DND-41 (cell line): ENCODE results near the gene ACVR1C.
"Not testable (repeated sequence)": the region's sequence is repeated elsewhere in the genome, so short reads cannot be mapped to it uniquely, and the experiment has no call there.

ENCODE experiments used
- ATAC-seq: fragments of 200-7000 bp; cut with Tn5 transposase; 3 replicates; pipeline ENCODE4 v1.9.1; 2021; ENCODE audit warnings: low read depth; ENCODE audit not compliant: insufficient read depth
- DNase-seq: peaks from one replicate; pipeline ENCODE4 v3.0.0-alpha.2; 2020
- H2AFZ ChIP-seq: 2 replicates; pipeline ENCODE4 v1.6.0; 2012; ENCODE audit warnings: low read depth, low read length
- H3K27ac ChIP-seq: 2 replicates; pipeline ENCODE4 v1.5.1; 2012; ENCODE audit warnings: low read length, inconsistent platforms
- H3K27me3 ChIP-seq: fragments of 200-600 bp; sonication (generic); 2 replicates; pipeline ENCODE4 v1.6.0; 2012; ENCODE audit warnings: low read length, mild to moderate bottlenecking, inconsistent platforms; ENCODE audit not compliant: insufficient read depth, poor library complexity
- H3K36me3 ChIP-seq: 2 replicates; pipeline ENCODE4 v1.5.1; 2012; ENCODE audit warnings: low read length, inconsistent platforms; ENCODE audit not compliant: insufficient read depth
- H3K4me1 ChIP-seq: 2 replicates; pipeline ENCODE4 v1.5.1; 2012; ENCODE audit warnings: mild to moderate bottlenecking, low read length; ENCODE audit not compliant: insufficient read depth
- H3K4me2 ChIP-seq: 2 replicates; pipeline ENCODE4 v1.6.0; 2012; ENCODE audit warnings: mild to moderate bottlenecking, moderate library complexity, low read length, inconsistent platforms; ENCODE audit not compliant: insufficient read depth
- H3K4me3 ChIP-seq, 2 experiments: fragments of 200-600 bp in 1 of 2; shearing (Covaris generic) in 1 of 2; 2 replicates each; pipeline ENCODE4 v1.5.1; 2012 to 2016; ENCODE audit warnings: inconsistent platforms in 2 of 2, low read length in 2 of 2, mild to moderate bottlenecking in 2 of 2, low read depth in 1 of 2, moderate library complexity in 1 of 2
- H3K79me2 ChIP-seq: 2 replicates; pipeline ENCODE4 v1.6.0; 2012; ENCODE audit warnings: low read length, inconsistent platforms; ENCODE audit not compliant: insufficient read depth
- H3K9ac ChIP-seq: 2 replicates; pipeline ENCODE4 v1.6.0; 2012; ENCODE audit warnings: low read depth, mild to moderate bottlenecking, inconsistent platforms, low read length, moderate library complexity
- H3K9me3 ChIP-seq: 2 replicates; pipeline ENCODE4 v1.5.1; 2012; ENCODE audit warnings: low read length, moderate library complexity, mild to moderate bottlenecking, inconsistent platforms; ENCODE audit not compliant: insufficient read depth, severe bottlenecking
- H4K20me1 ChIP-seq: 2 replicates; pipeline ENCODE4 v1.6.0; 2012; ENCODE audit warnings: low read length; ENCODE audit not compliant: insufficient read depth
- CTCF ChIP-seq: IDR thresholded peaks from 2 replicates; pipeline ENCODE4 v1.5.1; 2012; ENCODE audit warnings: borderline replicate concordance, low read length, moderate library complexity, mild to moderate bottlenecking; ENCODE audit not compliant: poor library complexity, severe bottlenecking; ENCODE audit errors: extremely low read depth
- EZH2 ChIP-seq: IDR thresholded peaks from 3 replicates; pipeline ENCODE4 v1.6.1; 2012; ENCODE audit warnings: borderline replicate concordance, low read depth, mild to moderate bottlenecking, moderate library complexity, low read length, inconsistent platforms; ENCODE audit not compliant: severe bottlenecking

Gene ACVR1C

GRCh38 chr2:157574165-157574564 is 54.5 kb downstream of the ACVR1C start:
- no peak overlapping the region for H3K9ac ChIP-seq
- no peaks in the 10 kb centered on the region for H3K9me3 ChIP-seq
- H3K36me3 ChIP-seq, result no peaks in the 10 kb centered on the region
- no peaks in the 10 kb centered on the region for H3K4me1 ChIP-seq
- no peak overlapping the region for H2AFZ ChIP-seq
- H3K27ac ChIP-seq, result no peak overlapping the region
- DNase-seq, result no peak
- no peak for ATAC-seq
- H4K20me1 ChIP-seq, result no peaks in the 10 kb centered on the region
- H3K4me3 ChIP-seq, result no peak overlapping the region
- no peak overlapping the region for H3K4me2 ChIP-seq
- TF ChIP-seq EZH2, result no peak
- TF ChIP-seq CTCF, result no peak
- H3K79me2 ChIP-seq, result no peaks in the 10 kb centered on the region
- no peaks in the 10 kb centered on the region for H3K27me3 ChIP-seq

GRCh38 chr2:157572725-157573124 is 55.9 kb downstream of the ACVR1C start:
- Histone ChIP-seq H3K27ac (no peak overlapping the region), H3K79me2 (no peaks in the 10 kb centered on the region), H3K9ac (no peak overlapping the region), H2AFZ (no peak overlapping the region), H3K36me3 (no peaks in the 10 kb centered on the region), H3K4me1 (no peaks in the 10 kb centered on the region), H3K27me3 (no peaks in the 10 kb centered on the region), H4K20me1 (no peaks in the 10 kb centered on the region), H3K4me3 (no peak overlapping the region), H3K9me3 (no peaks in the 10 kb centered on the region), H3K4me2 (no peak overlapping the region)
- TF ChIP-seq CTCF (peak; percentile 47), EZH2 (no peak)
- DNase-seq (no peak), ATAC-seq (no peak)

- H3K4me1 ChIP-seq, H3K9me3 ChIP-seq, H3K79me2 ChIP-seq, H3K4me3 ChIP-seq, H3K27me3 ChIP-seq, ATAC-seq, H4K20me1 ChIP-seq, H3K4me2 ChIP-seq, H3K36me3 ChIP-seq, DNase-seq, H3K9ac ChIP-seq, H3K27ac ChIP-seq, H2AFZ ChIP-seq: not testable (repeated sequence)
Observed at GRCh38 chr2:157566623-157567022, 62.0 kb downstream of the ACVR1C start.

- not testable (repeated sequence) for H3K4me1 ChIP-seq, H3K79me2 ChIP-seq, H3K9ac ChIP-seq, H3K4me3 ChIP-seq, H3K27ac ChIP-seq, ATAC-seq, H3K36me3 ChIP-seq, H3K27me3 ChIP-seq, H3K9me3 ChIP-seq, DNase-seq, H2AFZ ChIP-seq, H4K20me1 ChIP-seq, H3K4me2 ChIP-seq
Observed at GRCh38 chr2:157566113-157566512, 62.6 kb downstream of the ACVR1C start.
